Stimulated activated CD8-positive, alpha-beta memory T cell treated with anti-CD3 and anti-CD28 coated beads, Interleukin-7, amount 100 ng/mL, for 1 hour (primary cell): Measurements from ENCODE around the gene ZNF804A.
"Not testable (repeated sequence)": the region's sequence is repeated elsewhere in the genome, so short reads cannot be mapped to it uniquely, and the experiment has no call there.

ENCODE experiments used
- DNase-seq, 2 donors: peaks; one replicate each; pipeline ENCODE4 v3.0.0-alpha.2; 2020; ENCODE audit warnings: low read depth in 2 of 2

The ZNF804A gene

GRCh38 chr2:184727813-184728212 is 129.5 kb downstream of the ZNF804A start:
- DNase-seq = no peak

- no peak for DNase-seq
These were observed 130.1 kb downstream of the ZNF804A start for GRCh38 chr2:184728411-184728810.

- no peak for DNase-seq
These were observed 131.3 kb downstream of the ZNF804A start for GRCh38 chr2:184729581-184729980.

GRCh38 chr2:184730288-184730687 is 132.0 kb downstream of the ZNF804A start:
- no peak for DNase-seq

- no peak for DNase-seq
These were observed 136.0 kb downstream of the ZNF804A start for GRCh38 chr2:184734338-184734737.

- DNase-seq = no peak
These were observed 137.3 kb downstream of the ZNF804A start for GRCh38 chr2:184735611-184736010.

GRCh38 chr2:184743096-184743495 is 144.8 kb downstream of the ZNF804A start:
- DNase-seq = no peak

- DNase-seq = no peak
These were observed 157.8 kb downstream of the ZNF804A start for GRCh38 chr2:184756161-184756560.

- DNase-seq = no peak
These were observed 158.6 kb downstream of the ZNF804A start for GRCh38 chr2:184756885-184757284.

- DNase-seq = not testable (repeated sequence)
These were observed 161.4 kb downstream of the ZNF804A start for GRCh38 chr2:184759557-184760255.

GRCh38 chr2:184760931-184761330 is 162.6 kb downstream of the ZNF804A start:
- no peak for DNase-seq

GRCh38 chr2:184765112-184765895 is 167.0 kb downstream of the ZNF804A start:
- DNase-seq = no peak

- no peak for DNase-seq
These were observed 168.7 kb downstream of the ZNF804A start for GRCh38 chr2:184767059-184767458.

- DNase-seq = no peak
These were observed 170.7 kb downstream of the ZNF804A start for GRCh38 chr2:184769023-184769422.

GRCh38 chr2:184769686-184770085 is 171.4 kb downstream of the ZNF804A start:
- no peak for DNase-seq

- DNase-seq = no peak
These were observed 181.4 kb downstream of the ZNF804A start for GRCh38 chr2:184779777-184780176.

- DNase-seq = no peak
These were observed 182.1 kb downstream of the ZNF804A start for GRCh38 chr2:184780384-184780783.

- no peak for DNase-seq
These were observed 182.6 kb downstream of the ZNF804A start for GRCh38 chr2:184780944-184781343.

- DNase-seq = no peak
These were observed 185.2 kb downstream of the ZNF804A start for GRCh38 chr2:184783576-184783975.

GRCh38 chr2:184793176-184793575 is 194.8 kb downstream of the ZNF804A start:
- no peak for DNase-seq

- no peak for DNase-seq
These were observed 201.1 kb downstream of the ZNF804A start for GRCh38 chr2:184799379-184799778.

GRCh38 chr2:184814421-184814820 is 216.1 kb downstream of the ZNF804A start:
- no peak for DNase-seq

GRCh38 chr2:184815824-184816223 is 217.5 kb downstream of the ZNF804A start:
- no peak for DNase-seq
